Ishikawa (cell line): ENCODE data around the gene COL21A1.

Source experiments
- CREB1 ChIP-seq: IDR thresholded peaks from 2 replicates; pipeline ENCODE4 v1.6.1; 2012; ENCODE audit warnings: low read depth
- EGR1 ChIP-seq: IDR thresholded peaks from 2 replicates; pipeline ENCODE4 v1.6.1; 2012
- EP300 ChIP-seq: IDR thresholded peaks from 2 replicates; pipeline ENCODE4 v1.6.1; 2012; ENCODE audit warnings: borderline replicate concordance
- FOXM1 ChIP-seq: IDR thresholded peaks from 2 replicates; pipeline ENCODE4 v1.6.1; 2012; ENCODE audit warnings: low read depth, borderline replicate concordance
- NFIC ChIP-seq: IDR thresholded peaks from 2 replicates; pipeline ENCODE4 v1.6.1; 2012
- RAD21 ChIP-seq: IDR thresholded peaks from 2 replicates; pipeline ENCODE4 v1.6.1; 2012; ENCODE audit warnings: low read depth
- TAF1 ChIP-seq: IDR thresholded peaks from 2 replicates; pipeline ENCODE4 v1.6.1; 2012; ENCODE audit warnings: low read depth, mild to moderate bottlenecking
- TCF12 ChIP-seq: IDR thresholded peaks from 2 replicates; pipeline ENCODE4 v1.6.1; 2012; ENCODE audit warnings: low read depth
- TEAD4 ChIP-seq: IDR thresholded peaks from 2 replicates; pipeline ENCODE4 v1.6.1; 2012
- YY1 ChIP-seq: IDR thresholded peaks from 2 replicates; pipeline ENCODE4 v1.6.1; 2012; ENCODE audit warnings: low read depth
- ZBTB7A ChIP-seq: IDR thresholded peaks from 2 replicates; pipeline ENCODE4 v1.6.1; 2012; ENCODE audit warnings: low read depth
- TF ChIP-seq, protein P1 (sequence below): IDR thresholded peaks from 2 replicates; pipeline ENCODE4 v1.6.1; 2012
- TF ChIP-seq, protein P2 (sequence below): IDR thresholded peaks from 2 replicates; pipeline ENCODE4 v1.6.1; 2012
- TF ChIP-seq, protein P3 (sequence below): IDR thresholded peaks from 2 replicates; pipeline ENCODE4 v1.6.1; 2012; ENCODE audit warnings: low read depth, mild to moderate bottlenecking

DNA sequence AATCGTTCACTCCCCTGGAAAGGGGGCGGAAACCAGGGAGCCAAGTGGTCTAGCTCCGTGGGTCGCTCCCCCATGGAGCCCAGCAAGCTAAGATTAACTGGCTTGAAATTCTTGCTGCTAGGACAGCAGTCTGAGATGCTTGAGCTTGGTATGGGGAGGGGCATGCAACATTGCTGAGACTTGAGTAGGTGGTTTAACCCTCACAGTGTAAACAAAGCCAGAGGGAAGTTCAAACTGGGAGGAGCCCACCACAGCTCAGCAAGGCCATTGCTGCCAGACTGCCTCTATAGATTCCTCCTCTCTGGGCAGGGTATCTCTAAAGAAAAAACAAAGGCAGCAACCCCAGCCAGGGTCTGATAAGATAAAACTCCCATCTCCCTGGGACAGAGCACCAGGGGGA lies 43.2 kb downstream of the COL21A1 start:
- TF ChIP-seq CREB1, result no peak
- TF ChIP-seq TCF12, result no peak
- no peak for TF ChIP-seq ZBTB7A
- TF ChIP-seq TAF1, result no peak
- TF ChIP-seq EP300, result no peak
- no peak for TF ChIP-seq EGR1
- TF ChIP-seq TEAD4, result no peak
- TF ChIP-seq, protein P1, sequence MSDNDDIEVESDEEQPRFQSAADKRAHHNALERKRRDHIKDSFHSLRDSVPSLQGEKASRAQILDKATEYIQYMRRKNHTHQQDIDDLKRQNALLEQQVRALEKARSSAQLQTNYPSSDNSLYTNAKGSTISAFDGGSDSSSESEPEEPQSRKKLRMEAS, result no peak
- TF ChIP-seq, protein P2, sequence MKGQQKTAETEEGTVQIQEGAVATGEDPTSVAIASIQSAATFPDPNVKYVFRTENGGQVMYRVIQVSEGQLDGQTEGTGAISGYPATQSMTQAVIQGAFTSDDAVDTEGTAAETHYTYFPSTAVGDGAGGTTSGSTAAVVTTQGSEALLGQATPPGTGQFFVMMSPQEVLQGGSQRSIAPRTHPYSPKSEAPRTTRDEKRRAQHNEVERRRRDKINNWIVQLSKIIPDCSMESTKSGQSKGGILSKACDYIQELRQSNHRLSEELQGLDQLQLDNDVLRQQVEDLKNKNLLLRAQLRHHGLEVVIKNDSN, result no peak
- no peak for TF ChIP-seq RAD21
- TF ChIP-seq FOXM1, result no peak
- no peak for TF ChIP-seq YY1
- TF ChIP-seq, protein P3, sequence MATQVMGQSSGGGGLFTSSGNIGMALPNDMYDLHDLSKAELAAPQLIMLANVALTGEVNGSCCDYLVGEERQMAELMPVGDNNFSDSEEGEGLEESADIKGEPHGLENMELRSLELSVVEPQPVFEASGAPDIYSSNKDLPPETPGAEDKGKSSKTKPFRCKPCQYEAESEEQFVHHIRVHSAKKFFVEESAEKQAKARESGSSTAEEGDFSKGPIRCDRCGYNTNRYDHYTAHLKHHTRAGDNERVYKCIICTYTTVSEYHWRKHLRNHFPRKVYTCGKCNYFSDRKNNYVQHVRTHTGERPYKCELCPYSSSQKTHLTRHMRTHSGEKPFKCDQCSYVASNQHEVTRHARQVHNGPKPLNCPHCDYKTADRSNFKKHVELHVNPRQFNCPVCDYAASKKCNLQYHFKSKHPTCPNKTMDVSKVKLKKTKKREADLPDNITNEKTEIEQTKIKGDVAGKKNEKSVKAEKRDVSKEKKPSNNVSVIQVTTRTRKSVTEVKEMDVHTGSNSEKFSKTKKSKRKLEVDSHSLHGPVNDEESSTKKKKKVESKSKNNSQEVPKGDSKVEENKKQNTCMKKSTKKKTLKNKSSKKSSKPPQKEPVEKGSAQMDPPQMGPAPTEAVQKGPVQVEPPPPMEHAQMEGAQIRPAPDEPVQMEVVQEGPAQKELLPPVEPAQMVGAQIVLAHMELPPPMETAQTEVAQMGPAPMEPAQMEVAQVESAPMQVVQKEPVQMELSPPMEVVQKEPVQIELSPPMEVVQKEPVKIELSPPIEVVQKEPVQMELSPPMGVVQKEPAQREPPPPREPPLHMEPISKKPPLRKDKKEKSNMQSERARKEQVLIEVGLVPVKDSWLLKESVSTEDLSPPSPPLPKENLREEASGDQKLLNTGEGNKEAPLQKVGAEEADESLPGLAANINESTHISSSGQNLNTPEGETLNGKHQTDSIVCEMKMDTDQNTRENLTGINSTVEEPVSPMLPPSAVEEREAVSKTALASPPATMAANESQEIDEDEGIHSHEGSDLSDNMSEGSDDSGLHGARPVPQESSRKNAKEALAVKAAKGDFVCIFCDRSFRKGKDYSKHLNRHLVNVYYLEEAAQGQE, result no peak
- TF ChIP-seq NFIC, result no peak
